HepG2 (cell line): ENCODE results near the gene TENM3. TPM values are rescaled to one million over a fixed set of nuclear protein-coding genes. Genes with fewer than 3 reads are reported as not detected.
A peak's percentile ranks its signal among the peaks of the same experiment; 100 is the strongest.

Experiments
- ATAC-seq: fragments of 200-7000 bp; cut with Tn5 transposase; 3 replicates; pipeline ENCODE4 v1.9.1; 2020; ENCODE audit warnings: mild to moderate bottlenecking, moderate library complexity
- BruUV-seq: library from RNA; stranded (reverse); fragments of 400-500 nt; replicated peaks from 2 replicates; lab custom pipeline; 2021; lab: Mats Ljungman, UMichigan
- CTCF ChIA-PET: fragments of 300-600 bp; formaldehyde crosslinking; extraction: SDS; loops from one replicate; lab custom pipeline; 2021; ENCODE audit warnings: low total read pairs, inconsistent platforms, low intra/inter-chr PET ratio; lab: Yijun Ruan, JAX
- POLR2A ChIA-PET: fragments of 350-600 bp; sonication (Branson Sonifier 250); formaldehyde crosslinking; loops from one replicate; lab custom pipeline; 2020; ENCODE audit warnings: antibody characterized with exemption, inconsistent platforms; lab: Yijun Ruan, JAX
- DNase-seq: peaks from one replicate; pipeline ENCODE4 v3.0.0-alpha.2; 2015; ENCODE audit warnings: low spot score
- FAIRE-seq: peaks from 3 replicates; lab custom pipeline; 2011; peaks lifted over from hg19 to GRCh38; lab: Jason Lieb, UNC
- H2AFZ ChIP-seq: one replicate; pipeline ENCODE4 v1.6.1; 2011; ENCODE audit warnings: low read length, inconsistent platforms
- H3K27ac ChIP-seq: fragments of 300-600 bp; 3 replicates; pipeline ENCODE4 v1.8.0; 2011; ENCODE audit warnings: mixed run types, mild to moderate bottlenecking, mixed read lengths, low read length, inconsistent platforms; ENCODE audit not compliant: insufficient read depth; ENCODE audit errors: extremely low read length
- H3K27me3 ChIP-seq, 2 experiments: fragments of 200-600 bp in 1 of 2; 2 replicates in 1 of 2; 3 replicates in 1 of 2; pipeline versions ENCODE4 v1.6.0 to v1.8.0; 2011; ENCODE audit warnings: low read length in 2 of 2, mild to moderate bottlenecking in 2 of 2, moderate library complexity in 2 of 2, inconsistent platforms in 1 of 2; ENCODE audit not compliant: insufficient read depth in 2 of 2, control insufficient read depth in 1 of 2
- H3K36me3 ChIP-seq, 2 experiments: fragments of 200-600 bp in 1 of 2; replicated peaks in 1 of 2; 2 replicates in 1 of 2; 3 replicates in 1 of 2; pipeline versions ENCODE4 v1.5.1 to v1.8.0; 2011; ENCODE audit warnings: low read length in 2 of 2, inconsistent platforms in 1 of 2; ENCODE audit not compliant: insufficient read depth in 2 of 2, control insufficient read depth in 1 of 2
- H3K4me1 ChIP-seq: 2 replicates; pipeline ENCODE4 v1.5.1; 2012; ENCODE audit warnings: low read length, inconsistent platforms; ENCODE audit not compliant: insufficient read depth
- H3K4me2 ChIP-seq: 2 replicates; pipeline ENCODE4 v1.6.0; 2011; ENCODE audit warnings: low read depth, low read length, inconsistent platforms
- H3K4me3 ChIP-seq, 3 experiments: fragments of 200-600 bp in 1 of 3; sonication (generic), shearing (Covaris generic) in 1 of 3; replicated peaks in 1 of 3; 2 replicates each; pipeline ENCODE4 v1.5.1; 2011 to 2016; ENCODE audit warnings: low read length in 3 of 3, inconsistent platforms in 2 of 3, low read depth in 2 of 3, mild to moderate bottlenecking in 2 of 3, control low read depth in 1 of 3, mixed read lengths in 1 of 3; ENCODE audit not compliant: insufficient read depth in 1 of 3
- H3K79me2 ChIP-seq: one replicate; pipeline ENCODE4 v1.6.1; 2011; ENCODE audit warnings: low read length, inconsistent platforms; ENCODE audit not compliant: insufficient read depth
- H3K9ac ChIP-seq: 2 replicates; pipeline ENCODE4 v1.6.0; 2011; ENCODE audit warnings: mild to moderate bottlenecking, low read depth, low read length, inconsistent platforms; ENCODE audit not compliant: insufficient read depth
- H3K9me3 ChIP-seq: 2 replicates; pipeline ENCODE4 v1.5.1; 2012; ENCODE audit warnings: mild to moderate bottlenecking, low read length
- H4K20me1 ChIP-seq: 2 replicates; pipeline ENCODE4 v1.6.0; 2011; ENCODE audit warnings: inconsistent platforms, mild to moderate bottlenecking, low read length, moderate library complexity; ENCODE audit not compliant: insufficient read depth
- CEBPZ ChIP-seq: IDR thresholded peaks from 2 replicates; pipeline ENCODE4 v1.6.1; 2012; ENCODE audit warnings: low read length, improper control_type of control experiment
- ISX ChIP-seq: sonication (generic); formaldehyde crosslinking; conservative IDR thresholded peaks from 2 replicates; pipeline ENCODE4 v1.5.0; 2020; ENCODE audit warnings: missing genetic modification reagents
- MAFF ChIP-seq: IDR thresholded peaks from 2 replicates; pipeline ENCODE4 v1.6.1; 2011; ENCODE audit warnings: low read depth, low read length, improper control_type of control experiment
- MAFK ChIP-seq, 2 experiments: IDR thresholded peaks in 1 of 2; conservative IDR thresholded peaks in 1 of 2; 2 replicates each; pipeline ENCODE4 v1.6.1; 2011; ENCODE audit warnings: improper control_type of control experiment in 2 of 2, low read length in 2 of 2
- MXI1 ChIP-seq: IDR thresholded peaks from 3 replicates; pipeline ENCODE4 v1.6.1; 2012; ENCODE audit warnings: low read depth, low read length, inconsistent platforms, borderline replicate concordance
- NFE2L2 ChIP-seq: fragments of 150-350 bp; IDR thresholded peaks from 2 replicates; pipeline ENCODE4 v1.6.1; 2014; ENCODE audit warnings: low read length
- PAWR ChIP-seq: sonication (generic); formaldehyde crosslinking; IDR thresholded peaks from 2 replicates; pipeline ENCODE4 v1.4.0; 2020; ENCODE audit warnings: missing genetic modification reagents, mild to moderate bottlenecking, borderline replicate concordance
- PITX1 ChIP-seq: sonication (generic); formaldehyde crosslinking; IDR thresholded peaks from 2 replicates; pipeline ENCODE4 v1.5.1; 2020; ENCODE audit warnings: mild to moderate bottlenecking, missing genetic modification reagents
- RFXANK ChIP-seq: IDR thresholded peaks from 2 replicates; pipeline ENCODE4 v1.6.1; 2016
- SIX4 ChIP-seq: sonication (generic); formaldehyde crosslinking; IDR thresholded peaks from 2 replicates; pipeline ENCODE4 v1.4.0; 2020; ENCODE audit warnings: missing genetic modification reagents
- SRY ChIP-seq: sonication (generic); formaldehyde crosslinking; IDR thresholded peaks from 2 replicates; pipeline ENCODE4 v1.8.0; 2022; ENCODE audit warnings: mild to moderate bottlenecking, missing genetic modification reagents
- TBL1XR1 ChIP-seq: fragments of 150-350 bp; IDR thresholded peaks from 2 replicates; pipeline ENCODE4 v1.6.1; 2014; ENCODE audit warnings: borderline replicate concordance, low read length; ENCODE audit not compliant: partially characterized antibody
- ZNF431 ChIP-seq: sonication (generic); formaldehyde crosslinking; IDR thresholded peaks from 2 replicates; pipeline ENCODE4 v1.9.0; 2022; ENCODE audit warnings: missing genetic modification reagents, low read depth, mild to moderate bottlenecking, borderline replicate concordance
- ZNF816 ChIP-seq: sonication (generic); formaldehyde crosslinking; IDR thresholded peaks from 2 replicates; pipeline ENCODE4 v1.8.0; 2022; ENCODE audit warnings: missing genetic modification reagents, mild to moderate bottlenecking, borderline replicate concordance
- ZNF841 ChIP-seq: sonication (generic); formaldehyde crosslinking; IDR thresholded peaks from 2 replicates; pipeline ENCODE4 v1.8.1; 2023; ENCODE audit warnings: missing genetic modification reagents, borderline replicate concordance
- ZSCAN22 ChIP-seq: sonication (generic); formaldehyde crosslinking; IDR thresholded peaks from 2 replicates; pipeline ENCODE4 v1.4.0; 2020; ENCODE audit warnings: mild to moderate bottlenecking, missing genetic modification reagents
- WGBS: methylation state at CpG from one replicate; pipeline ENCODE4 v1.1.6; 2017; ENCODE audit warnings: low lambda C conversion rate; 5-methylcytosine and 5-hydroxymethylcytosine counted together
- in situ Hi-C: cut with HindIII; loops from 2 replicates; pipeline ENCODE4 v1.10.0; 2017; ENCODE audit warnings: low pct_unique_long_range_greater_than_20kb; ENCODE audit not compliant: extremely low pct_ligation_motif_present
- intact Hi-C: fragments of 100-400 bp; cut with micrococcal nuclease; formaldehyde crosslinking; loops from one replicate; pipeline ENCODE4 v1.10.0; 2022; ENCODE audit not compliant: unreplicated experiment
- polyA plus RNA-seq, 8 experiments: library from polyadenylated mRNA; depleted of rRNA in 3 of 8; stranded (reverse) in 7 of 8; unstranded in 1 of 8; fragments of >200 nt; fragmentation: Illumina TruSeq in 4 of 8; extraction: Trizol in 4 of 8; gene quantifications; 2 replicates each; pipeline versions ENCODE4 v1.2.1 to v1.2.3, GENCODE V29; 2011 to 2016; ENCODE audit warnings: low read depth in 4 of 8, missing spikeins in 1 of 8, mixed read lengths in 1 of 8; ENCODE audit not compliant: insufficient read depth in 1 of 8
- total RNA-seq, 5 experiments: library from RNA; depleted of rRNA; stranded (reverse); fragments of >200 nt; fragmentation: Illumina TruSeq; extraction: Trizol; gene quantifications; 2 replicates each; pipeline ENCODE4 v1.2.3, GENCODE V29; 2016; ENCODE audit warnings: low read depth in 1 of 5

Gene TENM3
- total and polyA plus RNA-seq, 2 of the 13 experiments (the other 11 are each of a cell fraction or from before 2014, with no cell fraction given): 0.04 TPM; not detected in 1

GRCh38 chr4:182246401-182247205 is 3.4 kb downstream of the TENM3 start:
- POLR2A ChIA-PET: no interaction called here
- in situ Hi-C loops (no loop called here), intact Hi-C loops (no loop called here)
- no peak overlapping the region for H3K27ac ChIP-seq
- no peaks in the 10 kb centered on the region; a peak in 1 of 5 replicates for H3K27me3 ChIP-seq
- no peak overlapping the region for H3K4me3 ChIP-seq
- H3K79me2 ChIP-seq: no peaks in the 10 kb centered on the region
- ATAC-seq: no peak
- H3K36me3 ChIP-seq: no peaks in the 10 kb centered on the region
- no peaks in the 10 kb centered on the region for H3K9me3 ChIP-seq
- H3K9ac ChIP-seq: no peak overlapping the region
- DNase-seq: no peak
- CTCF ChIA-PET: no interaction called here
- FAIRE-seq: no peak
- H3K4me2 ChIP-seq: no peak overlapping the region
- WGBS: 50% methylated on average over 27 of the region's 27 CpGs
- TF ChIP-seq ISX (CRISPR knock-in tag) (no peak), SIX4 (CRISPR knock-in tag) (no peak), RFXANK (CRISPR knock-in tag) (no peak), ZNF431 (CRISPR knock-in tag) (no peak)
- no peaks in the 10 kb centered on the region for H3K4me1 ChIP-seq
- no peaks in the 10 kb centered on the region for H4K20me1 ChIP-seq
- no TSS peak for BruUV-seq
- H2AFZ ChIP-seq: no peak overlapping the region

- BruUV-seq: no TSS peak
- intact Hi-C loops: no loop called here
- Histone ChIP-seq H3K79me2 (no peaks in the 10 kb centered on the region), H3K4me1 (no peaks in the 10 kb centered on the region), H3K9me3 (no peaks in the 10 kb centered on the region), H2AFZ (no peak overlapping the region), H3K36me3 (no peaks in the 10 kb centered on the region), H3K4me3 (no peak overlapping the region), H4K20me1 (no peaks in the 10 kb centered on the region), H3K9ac (no peak overlapping the region), H3K4me2 (no peak overlapping the region), H3K27ac (no peak overlapping the region), H3K27me3 (no peaks in the 10 kb centered on the region; a peak in 1 of 5 replicates)
- WGBS: 35% methylated on average over 3 of the region's 3 CpGs
- ChIA-PET POLR2A (no interaction called here), CTCF (no interaction called here)
- in situ Hi-C loops: no loop called here
- DNase-seq (no peak), FAIRE-seq (no peak), ATAC-seq (no peak)
- TF ChIP-seq ZNF816 (no peak), MAFK (conservative IDR thresholded peaks at IDR 0.05 in 1 of 2, IDR thresholded peaks at IDR 0.05 in 1 of 2; ENCODE audit: low read length in 2 of 2) (peak in 1 of 2 experiments; percentile 73; a peak in 2 of 4 replicates), PAWR (CRISPR knock-in tag) (no peak), ZSCAN22 (CRISPR knock-in tag) (no peak), SRY (CRISPR knock-in tag) (no peak), NFE2L2 (no peak), MAFF (peak; percentile 34; the same call in 1 of the 2 replicates), TBL1XR1 (no peak), MXI1 (no peak), ZNF841 (no peak), CEBPZ (no peak), PITX1 (CRISPR knock-in tag) (no peak)
These were observed 5.1 kb downstream of the TENM3 start for GRCh38 chr4:182248295-182248694.
